GM23338 (cell line): ENCODE data around the gene RPA1. TPM values are rescaled to one million over a fixed set of nuclear protein-coding genes. Genes with fewer than 3 reads are reported as not detected.

ENCODE experiments used
- ATAC-seq: fragments of 200-7000 bp; cut with Tn5 transposase; 3 replicates; pipeline ENCODE4 v1.9.1; 2020
- DNase-seq: peaks from one replicate; pipeline ENCODE4 v3.0.0-alpha.2; 2015; ENCODE audit warnings: low spot score
- H2AFZ ChIP-seq: fragments of 200-600 bp; sonication (generic); 2 replicates; pipeline ENCODE4 v1.8.0; 2016; ENCODE audit warnings: antibody characterized with exemption, mild to moderate bottlenecking, moderate library complexity
- H3F3A ChIP-seq: fragments of 200-600 bp; sonication (generic); replicated peaks from 2 replicates; pipeline ENCODE4 v1.8.0; 2017; ENCODE audit warnings: antibody characterized with exemption, mixed run types, low read depth
- H3K27ac ChIP-seq: fragments of 200-600 bp; sonication (generic); 2 replicates; pipeline ENCODE4 v1.6.1; 2016; ENCODE audit warnings: low read depth
- H3K27me3 ChIP-seq: fragments of 200-600 bp; sonication (generic); 2 replicates; pipeline ENCODE4 v1.8.0; 2016; ENCODE audit warnings: mild to moderate bottlenecking, mixed run types, moderate library complexity; ENCODE audit not compliant: insufficient read depth
- H3K36me3 ChIP-seq: fragments of 200-600 bp; sonication (generic); 2 replicates; pipeline ENCODE4 v1.8.0; 2016; ENCODE audit warnings: mild to moderate bottlenecking; ENCODE audit not compliant: insufficient read depth
- H3K4me1 ChIP-seq: fragments of 200-600 bp; sonication (generic); 2 replicates; pipeline ENCODE4 v1.8.0; 2016; ENCODE audit warnings: mild to moderate bottlenecking, moderate library complexity; ENCODE audit not compliant: insufficient read depth
- H3K4me2 ChIP-seq: fragments of 200-600 bp; sonication (generic); 2 replicates; pipeline ENCODE4 v1.7.1; 2017; ENCODE audit warnings: mixed run types
- H3K4me3 ChIP-seq: fragments of 200-600 bp; sonication (generic); 2 replicates; pipeline ENCODE4 v1.6.1; 2016; ENCODE audit warnings: mixed run types
- H3K79me2 ChIP-seq: fragments of 200-600 bp; sonication (generic); replicated peaks from 2 replicates; pipeline ENCODE4 v1.8.0; 2017; ENCODE audit warnings: mild to moderate bottlenecking; ENCODE audit not compliant: insufficient read depth
- H3K9me2 ChIP-seq: fragments of 200-600 bp; sonication (generic); 2 replicates; pipeline ENCODE4 v1.8.0; 2017; ENCODE audit not compliant: insufficient read depth
- H4K20me1 ChIP-seq: fragments of 200-600 bp; sonication (generic); replicated peaks from 2 replicates; pipeline ENCODE4 v1.8.0; 2017; ENCODE audit warnings: mild to moderate bottlenecking; ENCODE audit not compliant: insufficient read depth
- H3K27ac Mint-ChIP-seq: 2 replicates; pipeline ENCODE4 v1.8.0; 2020; ENCODE audit warnings: inconsistent platforms, mild to moderate bottlenecking, moderate library complexity, mixed read lengths
- H3K27me3 Mint-ChIP-seq: 3 replicates; pipeline ENCODE4 v1.8.0; 2022; ENCODE audit warnings: low read depth, mild to moderate bottlenecking, moderate library complexity, mixed read lengths, inconsistent platforms; ENCODE audit not compliant: insufficient read depth, poor library complexity
- H3K36me3 Mint-ChIP-seq: 3 replicates; pipeline ENCODE4 v1.8.0; 2021; ENCODE audit warnings: low read depth, mild to moderate bottlenecking, inconsistent platforms, moderate library complexity, mixed read lengths
- H3K4me1 Mint-ChIP-seq: 3 replicates; pipeline ENCODE4 v1.8.0; 2020; ENCODE audit warnings: mild to moderate bottlenecking, inconsistent platforms, mixed read lengths
- H3K4me3 Mint-ChIP-seq: 3 replicates; pipeline ENCODE4 v1.8.0; 2021; ENCODE audit warnings: moderate library complexity, mild to moderate bottlenecking, inconsistent platforms, mixed read lengths
- H3K9me3 Mint-ChIP-seq: 3 replicates; pipeline ENCODE4 v1.8.0; 2020; ENCODE audit warnings: moderate library complexity, mild to moderate bottlenecking, inconsistent platforms, mixed read lengths
- CREB1 ChIP-seq: fragments of 250-450 bp; sonication (Bioruptor Pico); IDR thresholded peaks from 2 replicates; pipeline ENCODE4 v1.5.0; 2020; ENCODE audit warnings: low read depth, mild to moderate bottlenecking, moderate library complexity
- EZH2 ChIP-seq: fragments of 200-600 bp; sonication (generic); IDR thresholded peaks from one replicate; pipeline ENCODE4 v1.8.0; 2017; ENCODE audit warnings: antibody characterized with exemption, mild to moderate bottlenecking, low read depth; ENCODE audit not compliant: unreplicated experiment
- EZH2phosphoT487 ChIP-seq: fragments of 200-600 bp; sonication (generic); IDR thresholded peaks from one replicate; pipeline ENCODE4 v1.8.1; 2018; ENCODE audit warnings: antibody characterized with exemption; ENCODE audit not compliant: unreplicated experiment
- JUNB ChIP-seq: IDR thresholded peaks from one replicate; pipeline ENCODE4 v1.6.1; 2016; ENCODE audit warnings: antibody characterized with exemption; ENCODE audit not compliant: unreplicated experiment
- NANOG ChIP-seq: IDR thresholded peaks from 2 replicates; pipeline ENCODE4 v1.6.1; 2016; ENCODE audit warnings: antibody characterized with exemption, borderline replicate concordance
- POLR2AphosphoS5 ChIP-seq: IDR thresholded peaks from 2 replicates; pipeline ENCODE4 v1.6.1; 2016; ENCODE audit warnings: antibody characterized with exemption, low read depth
- STAT1 ChIP-seq: IDR thresholded peaks from one replicate; pipeline ENCODE4 v1.6.1; 2016; ENCODE audit warnings: antibody characterized with exemption; ENCODE audit not compliant: unreplicated experiment
- ZNF114 ChIP-seq: fragments of 250-450 bp; sonication (Bioruptor Pico); IDR thresholded peaks from 2 replicates; pipeline ENCODE4 v1.5.0; 2020; ENCODE audit warnings: mild to moderate bottlenecking, moderate library complexity
- ZNF331 ChIP-seq: fragments of 250-450 bp; sonication (Bioruptor Pico); IDR thresholded peaks from 2 replicates; pipeline ENCODE4 v1.5.0; 2020; ENCODE audit warnings: low read depth, mild to moderate bottlenecking, moderate library complexity
- ZNF462 ChIP-seq: fragments of 250-450 bp; sonication (Bioruptor Pico); IDR thresholded peaks from 2 replicates; pipeline ENCODE4 v1.5.0; 2020; ENCODE audit warnings: mild to moderate bottlenecking, moderate library complexity
- polyA plus RNA-seq: library from polyadenylated mRNA; unstranded; fragments of >200 nt; fragmentation: Nextera tagmentation; extraction: Ambion mirVana; gene quantifications from 2 replicates; pipeline ENCODE4 v1.2.1, GENCODE V29; 2016
- total RNA-seq: library from RNA; depleted of rRNA; stranded (reverse); fragments of >200 nt; shearing (Covaris generic); gene quantifications from 2 replicates; pipeline ENCODE4 v1.2.3, GENCODE V29; 2014
- TF ChIP-seq, protein P1 (sequence below): IDR thresholded peaks from 2 replicates; pipeline ENCODE4 v1.6.1; 2016; ENCODE audit warnings: antibody characterized with exemption
- TF ChIP-seq, protein P2 (sequence below): IDR thresholded peaks from one replicate; pipeline ENCODE4 v1.6.1; 2018; ENCODE audit warnings: antibody characterized with exemption; ENCODE audit not compliant: unreplicated experiment
- TF ChIP-seq, protein P3 (sequence below), 2 experiments: fragments of 200-600 bp in 1 of 2; sonication (generic) in 1 of 2; conservative IDR thresholded peaks; 2 replicates each; pipeline versions ENCODE4 v1.5.1 to v1.6.1; 2016 to 2017; ENCODE audit warnings: antibody characterized with exemption in 2 of 2, low read depth in 2 of 2, mild to moderate bottlenecking in 2 of 2, moderate library complexity in 1 of 2

The RPA1 gene
- total and polyA plus RNA-seq, 2 experiments from 2014 or later, result 33.7 to 52.1 TPM

DNA sequence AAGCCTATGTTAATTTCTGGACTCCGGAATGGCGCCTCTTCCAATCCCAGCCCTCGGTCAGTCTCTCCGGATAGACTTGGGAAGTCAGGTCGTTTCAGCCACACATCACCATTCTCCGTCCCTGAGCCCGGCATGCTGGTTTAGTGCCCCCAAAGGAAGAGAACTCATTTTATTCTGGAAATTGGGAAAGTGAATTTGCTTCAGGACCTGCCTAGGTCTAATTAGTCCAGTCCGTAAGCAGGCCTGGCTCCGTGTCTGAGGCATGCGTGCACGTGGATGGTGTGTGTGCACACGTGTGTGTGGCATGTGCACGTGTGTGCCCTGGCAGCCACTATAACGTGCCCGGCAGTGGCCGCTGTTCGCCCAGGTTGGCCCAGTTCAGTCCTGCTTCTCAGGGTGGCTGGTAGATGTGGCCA lies 77.4 kb downstream of the RPA1 start:
- Histone ChIP-seq H3F3A (peaks cover 9% of the 10 kb centered on the region; the same call in 1 of the 2 replicates), H2AFZ (no peak overlapping the region), H3K4me3 (no peak overlapping the region), H3K27ac (no peak overlapping the region), H3K4me2 (no peak overlapping the region), H3K4me1 (peaks cover 11% of the 10 kb centered on the region), H3K9me2 (no peaks in the 10 kb centered on the region), H4K20me1 (peaks cover 12% of the 10 kb centered on the region), H3K36me3 (no peaks in the 10 kb centered on the region), H3K79me2 (no peaks in the 10 kb centered on the region), H3K27me3 (peaks cover 86% of the 10 kb centered on the region)
- DNase-seq (no peak), ATAC-seq (no peak)
- TF ChIP-seq JUNB, result no peak
- TF ChIP-seq CREB1, result no peak
- TF ChIP-seq, protein P1, sequence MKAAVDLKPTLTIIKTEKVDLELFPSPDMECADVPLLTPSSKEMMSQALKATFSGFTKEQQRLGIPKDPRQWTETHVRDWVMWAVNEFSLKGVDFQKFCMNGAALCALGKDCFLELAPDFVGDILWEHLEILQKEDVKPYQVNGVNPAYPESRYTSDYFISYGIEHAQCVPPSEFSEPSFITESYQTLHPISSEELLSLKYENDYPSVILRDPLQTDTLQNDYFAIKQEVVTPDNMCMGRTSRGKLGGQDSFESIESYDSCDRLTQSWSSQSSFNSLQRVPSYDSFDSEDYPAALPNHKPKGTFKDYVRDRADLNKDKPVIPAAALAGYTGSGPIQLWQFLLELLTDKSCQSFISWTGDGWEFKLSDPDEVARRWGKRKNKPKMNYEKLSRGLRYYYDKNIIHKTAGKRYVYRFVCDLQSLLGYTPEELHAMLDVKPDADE, result no peak
- TF ChIP-seq ZNF462 (CRISPR knock-in tag), result no peak
- TF ChIP-seq EZH2, result no peak
- TF ChIP-seq, protein P2, sequence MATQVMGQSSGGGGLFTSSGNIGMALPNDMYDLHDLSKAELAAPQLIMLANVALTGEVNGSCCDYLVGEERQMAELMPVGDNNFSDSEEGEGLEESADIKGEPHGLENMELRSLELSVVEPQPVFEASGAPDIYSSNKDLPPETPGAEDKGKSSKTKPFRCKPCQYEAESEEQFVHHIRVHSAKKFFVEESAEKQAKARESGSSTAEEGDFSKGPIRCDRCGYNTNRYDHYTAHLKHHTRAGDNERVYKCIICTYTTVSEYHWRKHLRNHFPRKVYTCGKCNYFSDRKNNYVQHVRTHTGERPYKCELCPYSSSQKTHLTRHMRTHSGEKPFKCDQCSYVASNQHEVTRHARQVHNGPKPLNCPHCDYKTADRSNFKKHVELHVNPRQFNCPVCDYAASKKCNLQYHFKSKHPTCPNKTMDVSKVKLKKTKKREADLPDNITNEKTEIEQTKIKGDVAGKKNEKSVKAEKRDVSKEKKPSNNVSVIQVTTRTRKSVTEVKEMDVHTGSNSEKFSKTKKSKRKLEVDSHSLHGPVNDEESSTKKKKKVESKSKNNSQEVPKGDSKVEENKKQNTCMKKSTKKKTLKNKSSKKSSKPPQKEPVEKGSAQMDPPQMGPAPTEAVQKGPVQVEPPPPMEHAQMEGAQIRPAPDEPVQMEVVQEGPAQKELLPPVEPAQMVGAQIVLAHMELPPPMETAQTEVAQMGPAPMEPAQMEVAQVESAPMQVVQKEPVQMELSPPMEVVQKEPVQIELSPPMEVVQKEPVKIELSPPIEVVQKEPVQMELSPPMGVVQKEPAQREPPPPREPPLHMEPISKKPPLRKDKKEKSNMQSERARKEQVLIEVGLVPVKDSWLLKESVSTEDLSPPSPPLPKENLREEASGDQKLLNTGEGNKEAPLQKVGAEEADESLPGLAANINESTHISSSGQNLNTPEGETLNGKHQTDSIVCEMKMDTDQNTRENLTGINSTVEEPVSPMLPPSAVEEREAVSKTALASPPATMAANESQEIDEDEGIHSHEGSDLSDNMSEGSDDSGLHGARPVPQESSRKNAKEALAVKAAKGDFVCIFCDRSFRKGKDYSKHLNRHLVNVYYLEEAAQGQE, result no peak
- no peak for TF ChIP-seq POLR2AphosphoS5
- TF ChIP-seq, protein P3, sequence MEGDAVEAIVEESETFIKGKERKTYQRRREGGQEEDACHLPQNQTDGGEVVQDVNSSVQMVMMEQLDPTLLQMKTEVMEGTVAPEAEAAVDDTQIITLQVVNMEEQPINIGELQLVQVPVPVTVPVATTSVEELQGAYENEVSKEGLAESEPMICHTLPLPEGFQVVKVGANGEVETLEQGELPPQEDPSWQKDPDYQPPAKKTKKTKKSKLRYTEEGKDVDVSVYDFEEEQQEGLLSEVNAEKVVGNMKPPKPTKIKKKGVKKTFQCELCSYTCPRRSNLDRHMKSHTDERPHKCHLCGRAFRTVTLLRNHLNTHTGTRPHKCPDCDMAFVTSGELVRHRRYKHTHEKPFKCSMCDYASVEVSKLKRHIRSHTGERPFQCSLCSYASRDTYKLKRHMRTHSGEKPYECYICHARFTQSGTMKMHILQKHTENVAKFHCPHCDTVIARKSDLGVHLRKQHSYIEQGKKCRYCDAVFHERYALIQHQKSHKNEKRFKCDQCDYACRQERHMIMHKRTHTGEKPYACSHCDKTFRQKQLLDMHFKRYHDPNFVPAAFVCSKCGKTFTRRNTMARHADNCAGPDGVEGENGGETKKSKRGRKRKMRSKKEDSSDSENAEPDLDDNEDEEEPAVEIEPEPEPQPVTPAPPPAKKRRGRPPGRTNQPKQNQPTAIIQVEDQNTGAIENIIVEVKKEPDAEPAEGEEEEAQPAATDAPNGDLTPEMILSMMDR (conservative IDR thresholded peaks at IDR 0.05; ENCODE audit: low read depth in 2 of 2), result no peak
- TF ChIP-seq NANOG, result no peak
- TF ChIP-seq STAT1, result no peak
- TF ChIP-seq EZH2phosphoT487, result no peak
- no peak for TF ChIP-seq ZNF114
- no peak for TF ChIP-seq ZNF331
- Mint-ChIP-seq H3K4me3 (no peak overlapping the region), H3K36me3 (no peaks in the 10 kb centered on the region), H3K27me3 (peaks cover 78% of the 10 kb centered on the region), H3K9me3 (no peaks in the 10 kb centered on the region), H3K27ac (no peak overlapping the region), H3K4me1 (peaks cover 10% of the 10 kb centered on the region; the same call in 2 of the 3 replicates)
